Keratinocyte (primary cell): ENCODE results near the gene SNRNP35. TPM values are rescaled to one million over a fixed set of nuclear protein-coding genes. Genes with fewer than 3 reads are reported as not detected.
A peak's percentile ranks its signal among the peaks of the same experiment; 100 is the strongest.

Experiments used
- DNase-seq: peaks from one replicate; pipeline ENCODE4 v3.0.0-alpha.2; 2011; ENCODE audit warnings: low read depth, missing footprints, low spot score
- FAIRE-seq: peaks from 2 replicates; lab custom pipeline; 2011; peaks lifted over from hg19 to GRCh38; lab: Jason Lieb, UNC
- H2AFZ ChIP-seq: 2 replicates; pipeline ENCODE4 v1.6.0; 2012; ENCODE audit warnings: low read length, control low read depth, inconsistent platforms; ENCODE audit not compliant: control insufficient read depth
- H3K27ac ChIP-seq: 2 replicates; pipeline ENCODE4 v1.5.1; 2011; ENCODE audit warnings: low read length; ENCODE audit not compliant: control insufficient read depth, insufficient read depth
- H3K27me3 ChIP-seq: 3 replicates; pipeline ENCODE4 v1.6.0; 2011; ENCODE audit warnings: low read length; ENCODE audit not compliant: control insufficient read depth, insufficient read depth; ENCODE audit errors: extremely low read depth
- H3K36me3 ChIP-seq, 2 experiments: 2 replicates in 1 of 2; 3 replicates in 1 of 2; pipeline ENCODE4 v1.5.1; 2011; ENCODE audit warnings: low read length in 2 of 2, mild to moderate bottlenecking in 1 of 2; ENCODE audit not compliant: control insufficient read depth in 2 of 2, insufficient read depth in 2 of 2; ENCODE audit errors: extremely low read depth in 1 of 2
- H3K4me1 ChIP-seq: 3 replicates; pipeline ENCODE4 v1.5.1; 2011; ENCODE audit warnings: low read length; ENCODE audit not compliant: control insufficient read depth, insufficient read depth; ENCODE audit errors: extremely low read depth
- H3K4me2 ChIP-seq: 3 replicates; pipeline ENCODE4 v1.6.0; 2011; ENCODE audit warnings: low read depth, low read length; ENCODE audit not compliant: control insufficient read depth, insufficient read depth; ENCODE audit errors: extremely low read depth
- H3K4me3 ChIP-seq, 3 experiments: fragments of 200-600 bp in 1 of 3; sonication (generic) in 1 of 3; 2 replicates in 2 of 3; 3 replicates in 1 of 3; pipeline ENCODE4 v1.5.1; 2011 to 2016; ENCODE audit warnings: low read length in 3 of 3, mild to moderate bottlenecking in 3 of 3, control low read depth in 2 of 3, inconsistent platforms in 1 of 3, low read depth in 1 of 3, mixed read lengths in 1 of 3, mixed run types in 1 of 3, moderate library complexity in 1 of 3; ENCODE audit not compliant: control insufficient read depth in 2 of 3, insufficient read depth in 2 of 3; ENCODE audit errors: extremely low read depth in 1 of 3
- H3K79me2 ChIP-seq: 2 replicates; pipeline ENCODE4 v1.6.0; 2012; ENCODE audit warnings: low read length; ENCODE audit not compliant: control insufficient read depth, insufficient read depth
- H3K9ac ChIP-seq: 3 replicates; pipeline ENCODE4 v1.6.0; 2011; ENCODE audit warnings: low read length; ENCODE audit not compliant: control insufficient read depth, insufficient read depth; ENCODE audit errors: extremely low read depth
- H3K9me1 ChIP-seq: 3 replicates; pipeline ENCODE4 v1.6.0; 2011; ENCODE audit warnings: low read length; ENCODE audit not compliant: control insufficient read depth, insufficient read depth; ENCODE audit errors: extremely low read depth
- H3K9me3 ChIP-seq: 2 replicates; pipeline ENCODE4 v1.5.1; 2012; ENCODE audit warnings: low read depth, low read length; ENCODE audit not compliant: control insufficient read depth
- H4K20me1 ChIP-seq: 3 replicates; pipeline ENCODE4 v1.6.0; 2011; ENCODE audit warnings: low read length; ENCODE audit not compliant: control insufficient read depth, insufficient read depth; ENCODE audit errors: extremely low read depth
- EZH2 ChIP-seq: IDR thresholded peaks from one replicate; pipeline ENCODE4 v1.6.1; 2012; ENCODE audit warnings: inconsistent platforms, mild to moderate bottlenecking, low read length, moderate library complexity
- dilution Hi-C: fragments of 300-500 bp; cut with MboI; formaldehyde crosslinking; loops from one replicate; pipeline ENCODE4 v1.7.0; 2020; ENCODE audit warnings: low sequenced_read_pairs; ENCODE audit not compliant: extremely low pct_ligation_motif_present
- polyA plus RNA-seq, 5 experiments: library from polyadenylated mRNA; depleted of rRNA in 3 of 5; stranded (reverse) in 3 of 5; stranded (forward) in 1 of 5; unstranded in 1 of 5; fragments of >200 nt; gene quantifications; 1 replicate in 1 of 5; 2 replicates in 3 of 5; 3 replicates in 1 of 5; pipeline versions ENCODE4 v1.2.1 to v1.2.3, GENCODE V29; 2011 to 2012; ENCODE audit warnings: missing spikeins in 2 of 5, low read depth in 1 of 5, low replicate concordance in 1 of 5
- TF ChIP-seq, protein P1 (sequence below), 3 experiments: IDR thresholded peaks in 1 of 3; conservative IDR thresholded peaks in 1 of 3; optimal IDR thresholded peaks in 1 of 3; 2 replicates in 2 of 3; 3 replicates in 1 of 3; pipeline versions ENCODE3 to v1.5.1; 2011; ENCODE audit warnings: low read length in 3 of 3, mild to moderate bottlenecking in 3 of 3, moderate library complexity in 2 of 3, control low read depth in 1 of 3, inconsistent platforms in 1 of 3; ENCODE audit not compliant: insufficient read depth in 2 of 3; ENCODE audit errors: extremely low read depth in 1 of 3

SNRNP35 gene
- polyA plus RNA-seq, 1 donor (not counting 4 experiments of a cell fraction or from before 2014, with no cell fraction given) = 15.2 TPM

DNA sequence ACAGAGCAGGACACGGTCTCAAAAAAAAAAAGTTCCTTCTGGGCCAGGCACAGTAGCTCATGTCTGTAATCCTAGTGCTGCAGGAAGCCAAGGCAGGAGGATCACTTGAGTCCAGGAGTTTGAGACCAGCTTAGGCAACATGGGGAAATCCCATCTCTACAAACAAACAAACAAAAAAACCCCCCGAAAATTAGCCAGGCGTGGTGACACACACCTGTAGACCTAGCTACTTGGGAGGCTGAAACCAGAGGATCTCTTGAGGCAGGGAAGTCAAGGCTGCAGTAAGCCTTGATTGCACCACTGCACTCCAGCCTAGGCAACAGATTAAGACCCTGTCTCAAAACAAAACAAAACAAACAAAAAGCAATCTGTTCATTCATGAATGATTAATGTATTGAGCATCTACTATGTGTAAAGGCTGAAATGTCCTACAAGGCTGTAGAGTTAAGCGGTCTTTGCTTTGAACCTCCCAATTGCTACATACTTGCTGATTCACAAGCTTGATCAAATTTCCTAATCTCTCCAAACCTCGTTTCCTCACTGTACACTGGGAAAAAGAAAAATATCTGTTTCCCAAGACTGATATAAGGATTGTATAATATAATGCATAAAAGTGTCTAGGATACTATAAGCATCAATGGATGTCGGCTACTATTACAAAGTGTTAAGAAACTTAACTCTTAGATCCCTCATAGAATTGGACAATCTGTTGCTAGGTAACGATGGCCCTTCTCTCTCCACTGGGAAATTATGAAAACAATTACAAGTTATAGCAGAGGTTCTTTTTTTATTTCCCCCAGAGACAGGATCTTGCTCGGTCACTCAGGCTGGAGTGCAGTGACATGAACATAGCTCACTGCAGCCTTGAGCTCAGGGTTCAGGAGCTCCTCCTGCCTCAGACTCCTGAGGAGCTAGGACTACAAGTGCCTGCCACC, 13.6 kb upstream of the SNRNP35 start:
- Histone ChIP-seq H3K36me3 (no peaks in the 10 kb centered on the region), H3K4me3 (no peak overlapping the region), H3K4me2 (no peak overlapping the region), H4K20me1 (no peaks in the 10 kb centered on the region), H3K79me2 (no peaks in the 10 kb centered on the region), H3K9me1 (no peaks in the 10 kb centered on the region), H3K27me3 (no peaks in the 10 kb centered on the region), H2AFZ (no peak overlapping the region), H3K9ac (no peak overlapping the region), H3K27ac (no peak overlapping the region), H3K9me3 (no peaks in the 10 kb centered on the region), H3K4me1 (no peaks in the 10 kb centered on the region)
- DNase-seq (no peak), FAIRE-seq (no peak)
- TF ChIP-seq, protein P1, sequence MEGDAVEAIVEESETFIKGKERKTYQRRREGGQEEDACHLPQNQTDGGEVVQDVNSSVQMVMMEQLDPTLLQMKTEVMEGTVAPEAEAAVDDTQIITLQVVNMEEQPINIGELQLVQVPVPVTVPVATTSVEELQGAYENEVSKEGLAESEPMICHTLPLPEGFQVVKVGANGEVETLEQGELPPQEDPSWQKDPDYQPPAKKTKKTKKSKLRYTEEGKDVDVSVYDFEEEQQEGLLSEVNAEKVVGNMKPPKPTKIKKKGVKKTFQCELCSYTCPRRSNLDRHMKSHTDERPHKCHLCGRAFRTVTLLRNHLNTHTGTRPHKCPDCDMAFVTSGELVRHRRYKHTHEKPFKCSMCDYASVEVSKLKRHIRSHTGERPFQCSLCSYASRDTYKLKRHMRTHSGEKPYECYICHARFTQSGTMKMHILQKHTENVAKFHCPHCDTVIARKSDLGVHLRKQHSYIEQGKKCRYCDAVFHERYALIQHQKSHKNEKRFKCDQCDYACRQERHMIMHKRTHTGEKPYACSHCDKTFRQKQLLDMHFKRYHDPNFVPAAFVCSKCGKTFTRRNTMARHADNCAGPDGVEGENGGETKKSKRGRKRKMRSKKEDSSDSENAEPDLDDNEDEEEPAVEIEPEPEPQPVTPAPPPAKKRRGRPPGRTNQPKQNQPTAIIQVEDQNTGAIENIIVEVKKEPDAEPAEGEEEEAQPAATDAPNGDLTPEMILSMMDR (optimal IDR thresholded peaks at IDR 0.05 in 1 of 3, IDR thresholded peaks at IDR 0.05 in 1 of 3, conservative IDR thresholded peaks at IDR 0.05 in 1 of 3; ENCODE audit: extremely low read depth in 1 of 3, insufficient read depth in 2 of 3, low read length in 3 of 3) = no peak
- TF ChIP-seq EZH2 = no peak
- dilution Hi-C loops = no loop called here

- Histone ChIP-seq H3K4me2 (peak overlapping the region; percentile 25), H2AFZ (peak overlapping the region; percentile 90), H3K4me1 (no peaks in the 10 kb centered on the region), H3K27me3 (no peaks in the 10 kb centered on the region), H4K20me1 (no peaks in the 10 kb centered on the region), H3K9ac (no peak overlapping the region), H3K36me3 (no peaks in the 10 kb centered on the region), H3K9me3 (no peaks in the 10 kb centered on the region), H3K79me2 (no peaks in the 10 kb centered on the region), H3K9me1 (no peaks in the 10 kb centered on the region), H3K27ac (no peak overlapping the region), H3K4me3 (no peak overlapping the region)
- TF ChIP-seq, protein P1 (optimal IDR thresholded peaks at IDR 0.05 in 1 of 3, IDR thresholded peaks at IDR 0.05 in 1 of 3, conservative IDR thresholded peaks at IDR 0.05 in 1 of 3; ENCODE audit: extremely low read depth in 1 of 3, insufficient read depth in 2 of 3, low read length in 3 of 3) = no peak
- TF ChIP-seq EZH2 = no peak
- dilution Hi-C loops = no loop called here
- no peak for DNase-seq
- no peak for FAIRE-seq
These were observed 12.3 kb upstream of the SNRNP35 start for GRCh38 chr12:123445388-123446332.
